SK-N-SH treated with all-trans-retinoic acid at 6 μM for 48 hours (cell line): ENCODE data around the gene UCKL1.

ENCODE experiments used
- ATAC-seq: fragments of 200-7000 bp; cut with Tn5 transposase; 3 replicates; pipeline ENCODE4 v1.9.1; 2020; ENCODE audit warnings: mild to moderate bottlenecking, moderate library complexity
- ARNTL ChIP-seq: fragments of 450-650 bp; formaldehyde crosslinking; IDR thresholded peaks from 2 replicates; pipeline ENCODE4 v1.5.0; 2020; ENCODE audit warnings: low read depth, mild to moderate bottlenecking, moderate library complexity, borderline replicate concordance
- BACH2 ChIP-seq: fragments of 250-450 bp; sonication (Bioruptor Pico); IDR thresholded peaks from 2 replicates; pipeline ENCODE4 v1.9.0; 2021; ENCODE audit warnings: mild to moderate bottlenecking, borderline replicate concordance
- CREB5 ChIP-seq: fragments of 250-450 bp; sonication (Bioruptor Pico); IDR thresholded peaks from 2 replicates; pipeline ENCODE4 v1.5.1; 2020; ENCODE audit warnings: low read depth, mild to moderate bottlenecking, moderate library complexity
- CSDC2 ChIP-seq: fragments of 250-450 bp; sonication (Bioruptor Pico); IDR thresholded peaks from 2 replicates; pipeline ENCODE4 v1.5.0; 2020; ENCODE audit warnings: mild to moderate bottlenecking, moderate library complexity
- CSRNP3 ChIP-seq: fragments of 250-450 bp; sonication (Bioruptor Pico); IDR thresholded peaks from 2 replicates; pipeline ENCODE4 v1.5.1; 2021; ENCODE audit warnings: mild to moderate bottlenecking, moderate library complexity
- ESRRG ChIP-seq: fragments of 250-450 bp; sonication (Bioruptor Pico); IDR thresholded peaks from 2 replicates; pipeline ENCODE4 v1.6.1; 2021; ENCODE audit warnings: mild to moderate bottlenecking
- GLIS3 ChIP-seq: fragments of 250-450 bp; sonication (Bioruptor Pico); IDR thresholded peaks from 2 replicates; pipeline ENCODE4 v1.5.0; 2020; ENCODE audit warnings: mild to moderate bottlenecking, moderate library complexity
- ISL1 ChIP-seq: fragments of 250-450 bp; sonication (Bioruptor Pico); IDR thresholded peaks from 2 replicates; pipeline ENCODE4 v2.1.2; 2022; ENCODE audit warnings: mild to moderate bottlenecking, moderate library complexity
- OSR1 ChIP-seq: fragments of 250-450 bp; sonication (Bioruptor Pico); IDR thresholded peaks from 2 replicates; pipeline ENCODE4 v1.8.0; 2022; ENCODE audit warnings: moderate library complexity, mild to moderate bottlenecking, inconsistent platforms
- PATZ1 ChIP-seq: fragments of 250-450 bp; sonication (Bioruptor Pico); IDR thresholded peaks from 2 replicates; pipeline ENCODE4 v1.8.0; 2020; ENCODE audit warnings: mild to moderate bottlenecking, moderate library complexity, borderline replicate concordance
- POU6F1 ChIP-seq: fragments of 250-450 bp; sonication (Bioruptor Pico); IDR thresholded peaks from 2 replicates; pipeline ENCODE4 v1.8.0; 2021; ENCODE audit warnings: low read depth, mild to moderate bottlenecking, moderate library complexity, borderline replicate concordance
- PPARA ChIP-seq: fragments of 250-450 bp; sonication (Bioruptor Pico); IDR thresholded peaks from 2 replicates; pipeline ENCODE4 v1.5.0; 2020; ENCODE audit warnings: mild to moderate bottlenecking, borderline replicate concordance
- RARB ChIP-seq: fragments of 250-450 bp; sonication (Bioruptor Pico); IDR thresholded peaks from 2 replicates; pipeline ENCODE4 v1.8.0; 2021; ENCODE audit warnings: mild to moderate bottlenecking, moderate library complexity
- SNAI2 ChIP-seq: fragments of 250-450 bp; sonication (Bioruptor Pico); IDR thresholded peaks from 2 replicates; pipeline ENCODE4 v1.5.0; 2020; ENCODE audit warnings: mild to moderate bottlenecking, moderate library complexity
- TCF4 ChIP-seq: fragments of 250-450 bp; sonication (Bioruptor Pico); IDR thresholded peaks from 2 replicates; pipeline ENCODE4 v1.8.0; 2021; ENCODE audit warnings: mild to moderate bottlenecking, moderate library complexity, borderline replicate concordance
- TOX ChIP-seq: fragments of 250-450 bp; sonication (Bioruptor Pico); IDR thresholded peaks from 2 replicates; pipeline ENCODE4 v1.8.0; 2021; ENCODE audit warnings: mild to moderate bottlenecking, moderate library complexity, borderline replicate concordance
- TSHZ2 ChIP-seq: fragments of 250-450 bp; sonication (Bioruptor Pico); IDR thresholded peaks from 2 replicates; pipeline ENCODE4 v1.5.0; 2020; ENCODE audit warnings: mild to moderate bottlenecking, moderate library complexity
- ZC3H10 ChIP-seq: fragments of 250-450 bp; sonication (Bioruptor Pico); IDR thresholded peaks from 2 replicates; pipeline ENCODE4 v1.5.1; 2021; ENCODE audit warnings: mild to moderate bottlenecking, moderate library complexity
- ZFP3 ChIP-seq: fragments of 250-450 bp; sonication (Bioruptor Pico); IDR thresholded peaks from 2 replicates; pipeline ENCODE4 v1.5.0; 2020; ENCODE audit warnings: mild to moderate bottlenecking, moderate library complexity
- ZFP30 ChIP-seq: fragments of 450-650 bp; formaldehyde crosslinking; IDR thresholded peaks from 2 replicates; pipeline ENCODE4 v1.5.0; 2022; ENCODE audit warnings: mild to moderate bottlenecking, moderate library complexity
- ZNF565 ChIP-seq: fragments of 450-650 bp; formaldehyde crosslinking; conservative IDR thresholded peaks from 2 replicates; pipeline ENCODE4 v1.5.0; 2020; ENCODE audit warnings: low read depth, mild to moderate bottlenecking, moderate library complexity
- ZNF70 ChIP-seq: fragments of 450-650 bp; formaldehyde crosslinking; IDR thresholded peaks from 2 replicates; pipeline ENCODE4 v1.5.0; 2020; ENCODE audit warnings: mild to moderate bottlenecking, moderate library complexity

UCKL1 gene

GRCh38 chr20:63929071-63929470, 27.1 kb downstream of the UCKL1 start:
- TF ChIP-seq POU6F1, result no peak
- no peak for TF ChIP-seq CSDC2 (CRISPR knock-in tag)
- no peak for TF ChIP-seq ZC3H10 (CRISPR knock-in tag)
- TF ChIP-seq ZNF70 (CRISPR knock-in tag), result no peak
- TF ChIP-seq ARNTL, result no peak
- no peak for TF ChIP-seq BACH2 (CRISPR knock-in tag)
- TF ChIP-seq ESRRG, result no peak
- no peak for TF ChIP-seq OSR1 (CRISPR knock-in tag)
- TF ChIP-seq TCF4, result no peak
- TF ChIP-seq TSHZ2 (CRISPR knock-in tag), result no peak
- TF ChIP-seq TOX, result no peak
- TF ChIP-seq GLIS3 (CRISPR knock-in tag), result no peak
- TF ChIP-seq CREB5, result no peak
- TF ChIP-seq ZFP3, result no peak
- no peak for TF ChIP-seq ZNF565 (CRISPR knock-in tag)
- TF ChIP-seq CSRNP3, result no peak
- TF ChIP-seq RARB, result no peak
- ATAC-seq, result no peak

GRCh38 chr20:63926298-63926697, 29.9 kb downstream of the UCKL1 start:
- no peak for TF ChIP-seq PATZ1 (CRISPR knock-in tag)
- TF ChIP-seq BACH2 (CRISPR knock-in tag), result no peak
- TF ChIP-seq ZC3H10 (CRISPR knock-in tag), result no peak
- TF ChIP-seq OSR1 (CRISPR knock-in tag), result no peak
- no peak for TF ChIP-seq ESRRG
- TF ChIP-seq ZFP30 (CRISPR knock-in tag), result no peak
- no peak for TF ChIP-seq PPARA
- no peak for TF ChIP-seq ZNF565 (CRISPR knock-in tag)
- no peak for ATAC-seq

- TF ChIP-seq SNAI2 (CRISPR knock-in tag) (no peak), ESRRG (no peak), TCF4 (no peak), CSDC2 (CRISPR knock-in tag) (no peak), ARNTL (no peak)
- ATAC-seq, result no peak
These were observed 32.0 kb downstream of the UCKL1 start for GRCh38 chr20:63924241-63924640.

- TF ChIP-seq TCF4 (no peak), TSHZ2 (CRISPR knock-in tag) (no peak), ZNF565 (CRISPR knock-in tag) (no peak), OSR1 (CRISPR knock-in tag) (no peak), ISL1 (CRISPR knock-in tag) (no peak), GLIS3 (CRISPR knock-in tag) (no peak), CSDC2 (CRISPR knock-in tag) (no peak), ARNTL (no peak), CREB5 (no peak), ZNF70 (CRISPR knock-in tag) (no peak)
- ATAC-seq, result no peak
These were observed 32.6 kb downstream of the UCKL1 start for GRCh38 chr20:63923651-63924050.
